Thyroid gland (tissue), 4 donors: ENCODE results near the gene CDK19.

Experiments used
- CTCF ChIP-seq, 6 experiments: fragments of 200-600 bp in 3 of 6; fragments of 450-650 bp in 3 of 6; sonication (generic) in 3 of 6; IDR thresholded peaks; one replicate each; pipeline ENCODE4 v1.5.1; 2016 to 2019; ENCODE audit warnings: antibody characterized with exemption in 6 of 6, mild to moderate bottlenecking in 2 of 6, inconsistent platforms in 1 of 6, moderate library complexity in 1 of 6
- POLR2A ChIP-seq, 2 donors: fragments of 450-650 bp; IDR thresholded peaks; one replicate each; pipeline ENCODE4 v1.6.1; 2017; ENCODE audit warnings: antibody characterized with exemption in 2 of 2, mild to moderate bottlenecking in 2 of 2, moderate library complexity in 1 of 2

- TF ChIP-seq CTCF (IDR thresholded peaks at IDR 0.05) (no peak), POLR2A (IDR thresholded peaks at IDR 0.05) (no peak)
These were observed 189.4 kb downstream of the CDK19 start for GRCh38 chr6:110625883-110626282.
